Esophagus squamous epithelium (tissue), 5 donors: ENCODE results near the gene DLG2. TPM values are rescaled to one million over a fixed set of nuclear protein-coding genes. Genes with fewer than 3 reads are reported as not detected.

Experiments used
- DNase-seq: peaks from one replicate; lab custom pipeline; 2025; lab: John Stamatoyannopoulos, UW
- H3K27ac ChIP-seq, 4 donors: fragments of 200-600 bp; sonication (generic); one replicate each; pipeline ENCODE4 v1.5.1; 2016 to 2019; ENCODE audit warnings: mild to moderate bottlenecking in 1 of 4
- H3K27me3 ChIP-seq, 4 donors: fragments of 200-600 bp; sonication (generic); 1 replicate in 3 of 4; 2 replicates in 1 of 4; pipeline versions ENCODE4 v1.5.1 to v1.6.0; 2017 to 2021; ENCODE audit warnings: antibody characterized with exemption in 1 of 4
- H3K36me3 ChIP-seq, 3 donors: fragments of 200-600 bp; sonication (generic); one replicate each; pipeline ENCODE4 v1.5.1; 2016 to 2019
- H3K4me1 ChIP-seq, 3 donors: fragments of 200-600 bp; sonication (generic); one replicate each; pipeline ENCODE4 v1.5.1; 2017 to 2019
- H3K4me3 ChIP-seq, 4 donors: fragments of 200-600 bp; sonication (generic); 1 replicate in 3 of 4; 2 replicates in 1 of 4; pipeline ENCODE4 v1.5.1; 2016 to 2019; ENCODE audit warnings: mild to moderate bottlenecking in 2 of 4, moderate library complexity in 1 of 4
- H3K9me3 ChIP-seq, 3 donors: fragments of 200-600 bp; sonication (generic); one replicate each; pipeline ENCODE4 v1.5.1; 2016 to 2019
- CTCF ChIP-seq, 6 experiments: fragments of 450-650 bp in 4 of 6; fragments of 200-600 bp in 2 of 6; sonication (generic) in 2 of 6; IDR thresholded peaks; one replicate each; pipeline ENCODE4 v1.5.1; 2016 to 2019; ENCODE audit warnings: antibody characterized with exemption in 6 of 6, mild to moderate bottlenecking in 4 of 6, moderate library complexity in 4 of 6
- POLR2A ChIP-seq, 4 donors: fragments of 450-650 bp; IDR thresholded peaks; one replicate each; pipeline ENCODE4 v1.6.1; 2017; ENCODE audit warnings: antibody characterized with exemption in 4 of 4, mild to moderate bottlenecking in 4 of 4, moderate library complexity in 3 of 4
- WGBS, 2 donors: methylation state at CpG; one replicate each; pipeline ENCODE4 v1.1.5; 2018; 5-methylcytosine and 5-hydroxymethylcytosine counted together
- intact Hi-C: fragments of 100-400 bp; cut with DNase I; formaldehyde crosslinking; loops from one replicate; pipeline ENCODE4 v1.15.0; 2022
- total RNA-seq, 4 donors: library from RNA; depleted of rRNA; stranded (reverse); fragments of >200 nt; gene quantifications; one replicate each; pipeline ENCODE4 v1.1.0, GENCODE V29; 2016
- donor health status: DM: yes; HTN: yes; CAD: no.

Gene DLG2
- total RNA-seq, 4 donors from 2014 or later, result 2.9 to 27.7 (median 12.6) TPM

- DNase-seq, result no peak
- WGBS, 2 donors, result 82 to 100% methylated on average over 1 of the region's 1 CpG
Observed at GRCh38 chr11:84865791-84866535, 761.2 kb downstream of the DLG2 start.

GRCh38 chr11:84865257-84865656 is 761.9 kb downstream of the DLG2 start:
- no peak overlapping the region for H3K27ac ChIP-seq
- no peaks in the 10 kb centered on the region for H3K9me3 ChIP-seq
- intact Hi-C loops, result no loop called here
- no peak for TF ChIP-seq CTCF (IDR thresholded peaks at IDR 0.05)
- no peak for TF ChIP-seq POLR2A (IDR thresholded peaks at IDR 0.05)
- DNase-seq, result no peak
- no peaks in the 10 kb centered on the region for H3K4me1 ChIP-seq
- no peaks in the 10 kb centered on the region for H3K36me3 ChIP-seq
- no peak overlapping the region for H3K4me3 ChIP-seq
- no peaks in the 10 kb centered on the region for H3K27me3 ChIP-seq

More at GRCh38 chr11:84865791-84866535, 761.2 kb downstream of the DLG2 start:
- Histone ChIP-seq H3K4me3 (no peak overlapping the region), H3K27me3 (no peaks in the 10 kb centered on the region), H3K9me3 (no peaks in the 10 kb centered on the region), H3K27ac (no peak overlapping the region), H3K4me1 (no peaks in the 10 kb centered on the region), H3K36me3 (no peaks in the 10 kb centered on the region)
- TF ChIP-seq CTCF (IDR thresholded peaks at IDR 0.05), result no peak
- TF ChIP-seq POLR2A (IDR thresholded peaks at IDR 0.05), result no peak
- intact Hi-C loops, result no loop called here

- intact Hi-C loops, result no loop called here
- H3K27ac ChIP-seq, result no peak overlapping the region
- H3K36me3 ChIP-seq, result no peaks in the 10 kb centered on the region
- no peaks in the 10 kb centered on the region for H3K9me3 ChIP-seq
- TF ChIP-seq POLR2A (IDR thresholded peaks at IDR 0.05) (no peak), CTCF (IDR thresholded peaks at IDR 0.05) (no peak)
- DNase-seq, result no peak
- no peaks in the 10 kb centered on the region for H3K27me3 ChIP-seq
- no peaks in the 10 kb centered on the region for H3K4me1 ChIP-seq
- H3K4me3 ChIP-seq, result no peak overlapping the region
Observed at GRCh38 chr11:84857746-84858145, 769.4 kb downstream of the DLG2 start.

GRCh38 chr11:84855508-84856245 is 771.5 kb downstream of the DLG2 start:
- WGBS, 2 donors, result 63 to 73% methylated on average over 3 of the region's 3 CpGs

More at GRCh38 chr11:84855508-84856245, 771.5 kb downstream of the DLG2 start:
- TF ChIP-seq POLR2A (IDR thresholded peaks at IDR 0.05) (no peak), CTCF (IDR thresholded peaks at IDR 0.05) (no peak)
- Histone ChIP-seq H3K27ac (no peak overlapping the region), H3K36me3 (no peaks in the 10 kb centered on the region), H3K4me3 (no peak overlapping the region), H3K27me3 (no peaks in the 10 kb centered on the region), H3K4me1 (no peaks in the 10 kb centered on the region), H3K9me3 (no peaks in the 10 kb centered on the region)
- intact Hi-C loops, result no loop called here
- DNase-seq, result no peak
